Hepatocyte (in vitro differentiated cells): Measurements from ENCODE around the gene RSPH1.

Experiments used
- EZH2 ChIP-seq: fragments of 200-600 bp; sonication (generic); IDR thresholded peaks from 2 replicates; pipeline ENCODE4 v1.6.1; 2016; ENCODE audit warnings: antibody characterized with exemption, mild to moderate bottlenecking, borderline replicate concordance
- EZH2phosphoT487 ChIP-seq: fragments of 200-600 bp; sonication (generic); IDR thresholded peaks from one replicate; pipeline ENCODE4 v1.6.1; 2018; ENCODE audit warnings: antibody characterized with exemption, mild to moderate bottlenecking, low read depth, moderate library complexity; ENCODE audit not compliant: unreplicated experiment, severe bottlenecking
- TF ChIP-seq, protein P1 (sequence below): fragments of 200-600 bp; sonication (generic); IDR thresholded peaks from 2 replicates; pipeline ENCODE4 v1.5.1; 2016; ENCODE audit warnings: antibody characterized with exemption, mild to moderate bottlenecking; ENCODE audit not compliant: poor library complexity

GRCh38 chr21:42425591-42425990 lies 70.4 kb downstream of the RSPH1 start:
- TF ChIP-seq, protein P1, sequence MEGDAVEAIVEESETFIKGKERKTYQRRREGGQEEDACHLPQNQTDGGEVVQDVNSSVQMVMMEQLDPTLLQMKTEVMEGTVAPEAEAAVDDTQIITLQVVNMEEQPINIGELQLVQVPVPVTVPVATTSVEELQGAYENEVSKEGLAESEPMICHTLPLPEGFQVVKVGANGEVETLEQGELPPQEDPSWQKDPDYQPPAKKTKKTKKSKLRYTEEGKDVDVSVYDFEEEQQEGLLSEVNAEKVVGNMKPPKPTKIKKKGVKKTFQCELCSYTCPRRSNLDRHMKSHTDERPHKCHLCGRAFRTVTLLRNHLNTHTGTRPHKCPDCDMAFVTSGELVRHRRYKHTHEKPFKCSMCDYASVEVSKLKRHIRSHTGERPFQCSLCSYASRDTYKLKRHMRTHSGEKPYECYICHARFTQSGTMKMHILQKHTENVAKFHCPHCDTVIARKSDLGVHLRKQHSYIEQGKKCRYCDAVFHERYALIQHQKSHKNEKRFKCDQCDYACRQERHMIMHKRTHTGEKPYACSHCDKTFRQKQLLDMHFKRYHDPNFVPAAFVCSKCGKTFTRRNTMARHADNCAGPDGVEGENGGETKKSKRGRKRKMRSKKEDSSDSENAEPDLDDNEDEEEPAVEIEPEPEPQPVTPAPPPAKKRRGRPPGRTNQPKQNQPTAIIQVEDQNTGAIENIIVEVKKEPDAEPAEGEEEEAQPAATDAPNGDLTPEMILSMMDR = no peak
- no peak for TF ChIP-seq EZH2
- TF ChIP-seq EZH2phosphoT487 = no peak
